IMR-90 (cell line): ENCODE data around the gene INPP5B. TPM values are rescaled to one million over a fixed set of nuclear protein-coding genes. Genes with fewer than 3 reads are reported as not detected.

Source experiments
- ATAC-seq: fragments of 200-7000 bp; cut with Tn5 transposase; 2 replicates; pipeline ENCODE4 v1.9.1; 2020; ENCODE audit warnings: low read depth, mild to moderate bottlenecking, moderate library complexity
- BruUV-seq: library from RNA; stranded (reverse); fragments of 400-500 nt; replicated peaks from 2 replicates; lab custom pipeline; 2021; lab: Mats Ljungman, UMichigan
- CTCF ChIA-PET: fragments of 300-600 bp; formaldehyde crosslinking; extraction: SDS; loops from one replicate; lab custom pipeline; 2021; ENCODE audit warnings: antibody characterized with exemption; lab: Yijun Ruan, JAX
- POLR2A ChIA-PET: fragments of 300-600 bp; sonication (Branson Sonifier 250); formaldehyde crosslinking; loops from one replicate; lab custom pipeline; 2022; ENCODE audit warnings: antibody characterized with exemption; ENCODE audit not compliant: unreplicated experiment; lab: Charles Lee
- DNase-seq: peaks from one replicate; pipeline ENCODE4 v3.0.0; 2013
- H2AFZ ChIP-seq: replicated peaks from 2 replicates; pipeline ENCODE3; 2013; ENCODE audit warnings: low read length, mild to moderate bottlenecking; ENCODE audit not compliant: poor library complexity
- H2AK5ac ChIP-seq: 2 replicates; pipeline ENCODE4 v1.6.1; 2013; ENCODE audit warnings: low read depth, low read length, inconsistent platforms
- H2AK9ac ChIP-seq: replicated peaks from 2 replicates; pipeline ENCODE3; 2013; ENCODE audit warnings: mild to moderate bottlenecking, low read depth, low read length, moderate library complexity; ENCODE audit not compliant: poor library complexity
- H2BK120ac ChIP-seq: 2 replicates; pipeline ENCODE4 v1.6.1; 2013; ENCODE audit warnings: low read depth, low read length, inconsistent platforms
- H2BK15ac ChIP-seq: 3 replicates; pipeline ENCODE4 v1.6.1; 2013; ENCODE audit warnings: low read depth, low read length, inconsistent platforms
- H2BK20ac ChIP-seq: 2 replicates; pipeline ENCODE4 v1.6.1; 2013; ENCODE audit warnings: low read depth, mild to moderate bottlenecking, inconsistent platforms, low read length, moderate library complexity
- H2BK5ac ChIP-seq: 2 replicates; pipeline ENCODE4 v1.6.1; 2013; ENCODE audit warnings: mild to moderate bottlenecking, low read depth, low read length, inconsistent platforms; ENCODE audit not compliant: poor library complexity, severe bottlenecking
- H3K14ac ChIP-seq: replicated peaks from 2 replicates; pipeline ENCODE4 v1.6.1; 2013; ENCODE audit warnings: low read depth, low read length, inconsistent platforms
- H3K18ac ChIP-seq: 2 replicates; pipeline ENCODE4 v1.6.1; 2013; ENCODE audit warnings: low read depth, low read length, control low read depth
- H3K23ac ChIP-seq: 2 replicates; pipeline ENCODE4 v1.6.1; 2013; ENCODE audit warnings: low read depth, low read length, inconsistent platforms
- H3K27ac ChIP-seq: 2 replicates; pipeline ENCODE4 v1.5.1; 2013; ENCODE audit warnings: mild to moderate bottlenecking, control low read depth, low read length; ENCODE audit not compliant: insufficient read depth
- H3K27me3 ChIP-seq: 2 replicates; pipeline ENCODE4 v1.6.1; 2013; ENCODE audit warnings: low read length; ENCODE audit not compliant: control insufficient read depth, insufficient read depth
- H3K36me3 ChIP-seq: 2 replicates; pipeline ENCODE4 v1.6.1; 2013; ENCODE audit warnings: low read length, mixed read lengths; ENCODE audit not compliant: control insufficient read depth, insufficient read depth
- H3K4ac ChIP-seq: 2 replicates; pipeline ENCODE4 v1.6.1; 2013; ENCODE audit warnings: low read depth, low read length, inconsistent platforms
- H3K4me1 ChIP-seq: 2 replicates; pipeline ENCODE4 v1.6.1; 2013; ENCODE audit warnings: low read length, mixed read lengths; ENCODE audit not compliant: control insufficient read depth, insufficient read depth
- H3K4me2 ChIP-seq: 2 replicates; pipeline ENCODE4 v1.6.1; 2013; ENCODE audit warnings: low read depth, mild to moderate bottlenecking, control low read depth, low read length, moderate library complexity
- H3K4me3 ChIP-seq: 2 replicates; pipeline ENCODE4 v1.5.1; 2013; ENCODE audit warnings: low read depth, mild to moderate bottlenecking, control low read depth, low read length, moderate library complexity; ENCODE audit not compliant: insufficient read depth
- H3K56ac ChIP-seq: 2 replicates; pipeline ENCODE4 v1.6.1; 2013; ENCODE audit warnings: low read length, inconsistent platforms; ENCODE audit not compliant: insufficient read depth; ENCODE audit errors: extremely low read depth
- H3K79me1 ChIP-seq, 2 experiments: 2 replicates each; pipeline ENCODE4 v1.6.1; 2013; ENCODE audit warnings: low read length in 2 of 2, inconsistent platforms in 1 of 2, low read depth in 1 of 2
- H3K9ac ChIP-seq: 2 replicates; pipeline ENCODE4 v1.6.1; 2013; ENCODE audit warnings: low read depth, low read length, control low read depth
- H3K9me1 ChIP-seq: 2 replicates; pipeline ENCODE4 v1.6.1; 2013; ENCODE audit warnings: low read length, inconsistent platforms; ENCODE audit not compliant: insufficient read depth
- H3K9me3 ChIP-seq: 2 replicates; pipeline ENCODE4 v1.6.1; 2013; ENCODE audit warnings: low read length; ENCODE audit not compliant: control insufficient read depth, insufficient read depth
- H4K20me1 ChIP-seq: 2 replicates; pipeline ENCODE4 v1.6.1; 2013; ENCODE audit warnings: low read length, inconsistent platforms; ENCODE audit not compliant: insufficient read depth
- H4K5ac ChIP-seq: 2 replicates; pipeline ENCODE4 v1.6.1; 2013; ENCODE audit warnings: mild to moderate bottlenecking, low read depth, low read length, control low read depth
- H4K8ac ChIP-seq, 2 experiments: 2 replicates each; pipeline ENCODE4 v1.6.1; 2013; ENCODE audit warnings: low read depth in 2 of 2, low read length in 2 of 2, control low read depth in 1 of 2, inconsistent platforms in 1 of 2
- H4K91ac ChIP-seq: 2 replicates; pipeline ENCODE4 v1.6.1; 2013; ENCODE audit warnings: low read depth, low read length, inconsistent platforms; ENCODE audit not compliant: insufficient read depth
- BHLHE40 ChIP-seq: fragments of 150-350 bp; IDR thresholded peaks from 2 replicates; pipeline ENCODE4 v1.6.1; 2016; ENCODE audit warnings: mild to moderate bottlenecking, low read depth, low read length
- CEBPB ChIP-seq: IDR thresholded peaks from 2 replicates; pipeline ENCODE4 v1.6.1; 2012; ENCODE audit warnings: low read depth, low read length, improper control_type of control experiment
- FOS ChIP-seq: fragments of 150-350 bp; IDR thresholded peaks from 2 replicates; pipeline ENCODE4 v1.6.1; 2016; ENCODE audit warnings: low read depth, low read length
- SMC3 ChIP-seq: fragments of 150-350 bp; IDR thresholded peaks from 2 replicates; pipeline ENCODE4 v1.6.1; 2016; ENCODE audit warnings: low read depth, mild to moderate bottlenecking, antibody characterized with exemption, low read length, moderate library complexity
- WGBS, 2 experiments: methylation state at CpG; one replicate each; pipeline versions ENCODE4 v1.1.5 to v1.1.7; 2013; ENCODE audit warnings: missing lambda C conversion rate in 2 of 2; ENCODE audit not compliant: insufficient read length in 1 of 2; ENCODE audit errors: extremely low coverage in 2 of 2; 5-methylcytosine and 5-hydroxymethylcytosine counted together
- dilution Hi-C: fragments of 300-500 bp; cut with HindIII; formaldehyde crosslinking; loops from one replicate; pipeline ENCODE4 v1.14.3; 2018; ENCODE audit warnings: low sequenced_read_pairs; ENCODE audit not compliant: unreplicated experiment
- in situ Hi-C: fragments of 300-500 bp; cut with MboI; formaldehyde crosslinking; loops from 3 replicates; pipeline ENCODE4 v1.14.3; 2019; ENCODE audit warnings: low sequenced_read_pairs, inconsistent platforms, mixed read lengths
- intact Hi-C: fragments of 100-400 bp; cut with micrococcal nuclease; formaldehyde crosslinking; loops from 2 replicates; pipeline ENCODE4 v1.10.0; 2022
- polyA plus RNA-seq, 3 experiments: library from polyadenylated mRNA; depleted of rRNA; stranded (reverse); fragments of >200 nt; gene quantifications; 2 replicates each; pipeline ENCODE4 v1.2.3, GENCODE V29; 2012; ENCODE audit warnings: low replicate concordance in 1 of 3
- total RNA-seq: library from RNA; depleted of rRNA; stranded (reverse); fragments of >200 nt; gene quantifications from 2 replicates; pipeline ENCODE4 v1.2.3, GENCODE V29; 2012

The INPP5B gene
- total and polyA plus RNA-seq, 2 of the 4 experiments (the other 2 are of a cell fraction): 9.4 to 20.4 TPM

DNA sequence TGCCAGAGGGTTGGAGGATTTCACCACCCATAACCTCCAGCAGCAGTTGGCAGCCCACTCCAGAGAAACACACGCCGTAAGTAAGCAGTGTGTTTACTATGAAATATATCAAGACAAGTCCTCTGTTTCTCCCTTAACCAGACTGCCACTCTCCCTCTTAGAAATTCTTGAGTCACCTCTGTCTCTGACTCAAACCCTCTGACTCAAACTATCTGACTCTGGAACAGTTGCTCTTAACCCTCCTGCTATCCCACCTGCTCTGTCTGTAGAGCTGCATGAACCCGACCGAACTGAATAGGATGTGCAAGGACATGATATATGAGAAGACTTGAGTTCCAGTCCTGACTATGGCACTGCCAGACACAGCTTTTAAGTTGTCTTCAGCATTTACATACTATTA lies 14.1 kb downstream of the INPP5B start:
- Histone ChIP-seq H3K9me1 (peaks cover 5% of the 10 kb centered on the region), H3K9ac (no peak overlapping the region), H2BK120ac (no peak overlapping the region), H4K91ac (no peak overlapping the region), H2AK9ac (no peak overlapping the region), H2AK5ac (no peak overlapping the region), H3K9me3 (no peaks in the 10 kb centered on the region), H3K56ac (no peak overlapping the region), H3K4me2 (0 out of 2 replicates have a peak overlapping the region, but pooled peaks have one; percentile 20), H4K8ac (no peak overlapping the region), H4K20me1 (peaks cover 27% of the 10 kb centered on the region), H3K27ac (no peak overlapping the region), H2BK15ac (no peak overlapping the region), H3K23ac (no peak overlapping the region), H3K4ac (no peak overlapping the region), H3K4me1 (peaks cover 11% of the 10 kb centered on the region), H3K4me3 (no peak overlapping the region), H3K36me3 (peaks cover 21% of the 10 kb centered on the region), H3K18ac (no peak overlapping the region), H3K79me1 (peaks cover 9 to 46% of the 10 kb centered on the region in 2 experiments; a peak in 3 of 4 replicates), H4K5ac (no peak overlapping the region), H2BK20ac (no peak overlapping the region), H3K14ac (no peak overlapping the region), H2AFZ (no peak overlapping the region), H3K27me3 (no peaks in the 10 kb centered on the region), H2BK5ac (no peak overlapping the region)
- no CpG with 5 or more reads among the region's 4 CpGs for WGBS, 2 experiments
- ATAC-seq (peak; percentile 41), DNase-seq (peak; percentile 89)
- BruUV-seq: no TSS peak
- TF ChIP-seq CEBPB (peak; percentile 26; the same call in 1 of the 2 replicates), FOS (peak; percentile 74), BHLHE40 (peak; percentile 34; the same call in 1 of the 2 replicates), SMC3 (no peak)
- CTCF ChIA-PET: no interaction called here
- dilution Hi-C loops: no loop called here
- intact Hi-C loops: no loop called here
- POLR2A ChIA-PET: no interaction called here
- in situ Hi-C loops: no loop called here
